K562 (cell line): Measurements from ENCODE around the gene VPS9D1. TPM values are rescaled to one million over a fixed set of nuclear protein-coding genes. Genes with fewer than 3 reads are reported as not detected.

Experiments used
- FOSL1 ChIP-seq: fragments of 200-800 bp; sonication (Bioruptor generic); conservative IDR thresholded peaks from 2 replicates; pipeline ENCODE4 v1.6.1; 2016; ENCODE audit warnings: missing genetic modification characterization, missing compliant biosample characterization
- FOXM1 ChIP-seq, 2 experiments: fragments of 450-650 bp in 1 of 2; sonication (generic) in 1 of 2; formaldehyde crosslinking in 1 of 2; IDR thresholded peaks; 2 replicates each; pipeline versions ENCODE4 v1.6.1 to v1.9.0; 2017 to 2022; ENCODE audit warnings: low read depth in 2 of 2, mild to moderate bottlenecking in 2 of 2, missing genetic modification reagents in 1 of 2, moderate library complexity in 1 of 2
- HES1 ChIP-seq: fragments of 450-650 bp; IDR thresholded peaks from 2 replicates; pipeline ENCODE4 v1.6.1; 2016; ENCODE audit warnings: low read depth, mild to moderate bottlenecking, moderate library complexity
- JUNB ChIP-seq: fragments of 450-650 bp; formaldehyde crosslinking; conservative IDR thresholded peaks from 2 replicates; pipeline ENCODE4 v1.4.0; 2020; ENCODE audit warnings: mild to moderate bottlenecking
- KDM4B ChIP-seq, 2 experiments: fragments of 450-650 bp in 1 of 2; sonication (generic) in 1 of 2; IDR thresholded peaks; 2 replicates each; pipeline ENCODE4 v1.6.1; 2016 to 2017; ENCODE audit warnings: borderline replicate concordance in 2 of 2, antibody characterized with exemption in 1 of 2, low read depth in 1 of 2, mild to moderate bottlenecking in 1 of 2
- KDM5B ChIP-seq: fragments of 200-600 bp; sonication (generic); IDR thresholded peaks from 2 replicates; pipeline ENCODE4 v1.6.1; 2012; ENCODE audit warnings: low read depth, mild to moderate bottlenecking, moderate library complexity, low read length, control low read depth, inconsistent platforms; ENCODE audit not compliant: insufficient replicate concordance
- KLF10 ChIP-seq: fragments of 250-450 bp; sonication (Bioruptor Pico); IDR thresholded peaks from 2 replicates; pipeline ENCODE4 v1.6.1; 2021; ENCODE audit warnings: matching md5 sums
- MCM2 ChIP-seq: fragments of 450-650 bp; IDR thresholded peaks from 2 replicates; pipeline ENCODE4 v1.6.1; 2017; ENCODE audit warnings: low read depth, mild to moderate bottlenecking
- MTA2 ChIP-seq: fragments of 450-650 bp; IDR thresholded peaks from 2 replicates; pipeline ENCODE4 v1.6.1; 2016; ENCODE audit warnings: low read depth
- NEUROD1 ChIP-seq: fragments of 150-350 bp; IDR thresholded peaks from 2 replicates; pipeline ENCODE4 v1.6.1; 2014; ENCODE audit warnings: borderline replicate concordance, low read length, low read depth; ENCODE audit not compliant: partially characterized antibody
- NR4A1 ChIP-seq, 2 experiments: fragments of 250-450 bp in 1 of 2; fragments of 450-650 bp in 1 of 2; sonication (Bioruptor Pico) in 1 of 2; IDR thresholded peaks; 2 replicates each; pipeline versions ENCODE4 v1.4.0 to v1.6.1; 2016 to 2020; ENCODE audit warnings: mild to moderate bottlenecking in 2 of 2, missing compliant biosample characterization in 1 of 2, missing genetic modification characterization in 1 of 2, moderate library complexity in 1 of 2
- PHF21A ChIP-seq: fragments of 450-650 bp; IDR thresholded peaks from 2 replicates; pipeline ENCODE4 v1.6.1; 2017; ENCODE audit warnings: low read depth, borderline replicate concordance
- POLR3G ChIP-seq: IDR thresholded peaks from 2 replicates; pipeline ENCODE4 v1.6.1; 2011; ENCODE audit not compliant: insufficient read length, insufficient replicate concordance; ENCODE audit errors: extremely low read depth
- RBBP5 ChIP-seq: fragments of 200-600 bp; sonication (generic); IDR thresholded peaks from 2 replicates; pipeline ENCODE4 v1.6.1; 2012; ENCODE audit warnings: borderline replicate concordance, mild to moderate bottlenecking, low read length, control low read depth, inconsistent platforms; ENCODE audit not compliant: insufficient read depth, poor library complexity, severe bottlenecking
- RFX1 ChIP-seq: fragments of 450-650 bp; IDR thresholded peaks from 2 replicates; pipeline ENCODE4 v1.6.1; 2016; ENCODE audit warnings: mild to moderate bottlenecking, moderate library complexity
- SMAD2 ChIP-seq: fragments of 150-350 bp; IDR thresholded peaks from 2 replicates; pipeline ENCODE4 v1.6.1; 2014; ENCODE audit warnings: low read depth, mild to moderate bottlenecking, low read length
- SNRNP70 ChIP-seq: fragments of 200-400 bp; formaldehyde crosslinking; optimal IDR thresholded peaks from 2 replicates; pipeline ENCODE3; 2017; ENCODE audit warnings: low read depth, low read length
- ZFPM2 ChIP-seq: fragments of 250-450 bp; sonication (Bioruptor Pico); IDR thresholded peaks from 2 replicates; pipeline ENCODE4 v1.5.1; 2022; ENCODE audit warnings: mild to moderate bottlenecking
- ZKSCAN1 ChIP-seq: fragments of 150-350 bp; IDR thresholded peaks from 2 replicates; pipeline ENCODE4 v1.6.1; 2016; ENCODE audit warnings: low read depth, low read length
- ZNF165 ChIP-seq: fragments of 250-450 bp; sonication (Bioruptor Pico); IDR thresholded peaks from 2 replicates; pipeline ENCODE4 v1.4.0; 2020; ENCODE audit warnings: borderline replicate concordance
- ZNF79 ChIP-seq: fragments of 250-450 bp; sonication (Bioruptor Pico); IDR thresholded peaks from 2 replicates; pipeline ENCODE4 v1.4.0; 2020; ENCODE audit warnings: low read depth, mild to moderate bottlenecking, moderate library complexity
- polyA plus RNA-seq, 8 experiments: library from polyadenylated mRNA; depleted of rRNA in 4 of 8; stranded (reverse) in 5 of 8; unstranded in 3 of 8; fragments of >200 nt; fragmentation: Nextera tagmentation in 2 of 8; fragmentation: Illumina TruSeq in 1 of 8; extraction: Ambion mirVana in 2 of 8; extraction: Trizol in 1 of 8; gene quantifications; 2 replicates each; pipeline versions ENCODE4 v1.2.1 to v1.2.3, GENCODE V29; 2011 to 2014; ENCODE audit warnings: inconsistent platforms in 1 of 8, missing spikeins in 1 of 8
- total RNA-seq, 7 experiments: library from RNA; depleted of rRNA in 6 of 7; stranded (reverse); fragments of >200 nt in 6 of 7; fragmentation: Illumina TruSeq in 2 of 7; extraction: Trizol in 2 of 7; gene quantifications; 2 replicates each; pipeline versions ENCODE4 v1.2.1 to v1.2.3, GENCODE V29; 2011 to 2021; ENCODE audit warnings: low replicate concordance in 1 of 7
- TF ChIP-seq, protein P1 (sequence below): fragments of 450-650 bp; IDR thresholded peaks from 2 replicates; pipeline ENCODE4 v1.6.1; 2017; ENCODE audit warnings: antibody characterized with exemption, mild to moderate bottlenecking
- TF ChIP-seq, protein P2 (sequence below): fragments of 250-450 bp; sonication (Bioruptor Pico); IDR thresholded peaks from 2 replicates; pipeline ENCODE4 v1.5.0; 2020; ENCODE audit warnings: mild to moderate bottlenecking

The VPS9D1 gene
- total and polyA plus RNA-seq, 9 of the 15 experiments (the other 6 are each of a cell fraction or from before 2014, with no cell fraction given) = 0.33 to 3.1 (median 1.1) TPM

GRCh38 chr16:89686520-89687091 is 34.1 kb downstream of the VPS9D1 start, which contains the start of gene CDK10 (continued):
- TF ChIP-seq, protein P1, sequence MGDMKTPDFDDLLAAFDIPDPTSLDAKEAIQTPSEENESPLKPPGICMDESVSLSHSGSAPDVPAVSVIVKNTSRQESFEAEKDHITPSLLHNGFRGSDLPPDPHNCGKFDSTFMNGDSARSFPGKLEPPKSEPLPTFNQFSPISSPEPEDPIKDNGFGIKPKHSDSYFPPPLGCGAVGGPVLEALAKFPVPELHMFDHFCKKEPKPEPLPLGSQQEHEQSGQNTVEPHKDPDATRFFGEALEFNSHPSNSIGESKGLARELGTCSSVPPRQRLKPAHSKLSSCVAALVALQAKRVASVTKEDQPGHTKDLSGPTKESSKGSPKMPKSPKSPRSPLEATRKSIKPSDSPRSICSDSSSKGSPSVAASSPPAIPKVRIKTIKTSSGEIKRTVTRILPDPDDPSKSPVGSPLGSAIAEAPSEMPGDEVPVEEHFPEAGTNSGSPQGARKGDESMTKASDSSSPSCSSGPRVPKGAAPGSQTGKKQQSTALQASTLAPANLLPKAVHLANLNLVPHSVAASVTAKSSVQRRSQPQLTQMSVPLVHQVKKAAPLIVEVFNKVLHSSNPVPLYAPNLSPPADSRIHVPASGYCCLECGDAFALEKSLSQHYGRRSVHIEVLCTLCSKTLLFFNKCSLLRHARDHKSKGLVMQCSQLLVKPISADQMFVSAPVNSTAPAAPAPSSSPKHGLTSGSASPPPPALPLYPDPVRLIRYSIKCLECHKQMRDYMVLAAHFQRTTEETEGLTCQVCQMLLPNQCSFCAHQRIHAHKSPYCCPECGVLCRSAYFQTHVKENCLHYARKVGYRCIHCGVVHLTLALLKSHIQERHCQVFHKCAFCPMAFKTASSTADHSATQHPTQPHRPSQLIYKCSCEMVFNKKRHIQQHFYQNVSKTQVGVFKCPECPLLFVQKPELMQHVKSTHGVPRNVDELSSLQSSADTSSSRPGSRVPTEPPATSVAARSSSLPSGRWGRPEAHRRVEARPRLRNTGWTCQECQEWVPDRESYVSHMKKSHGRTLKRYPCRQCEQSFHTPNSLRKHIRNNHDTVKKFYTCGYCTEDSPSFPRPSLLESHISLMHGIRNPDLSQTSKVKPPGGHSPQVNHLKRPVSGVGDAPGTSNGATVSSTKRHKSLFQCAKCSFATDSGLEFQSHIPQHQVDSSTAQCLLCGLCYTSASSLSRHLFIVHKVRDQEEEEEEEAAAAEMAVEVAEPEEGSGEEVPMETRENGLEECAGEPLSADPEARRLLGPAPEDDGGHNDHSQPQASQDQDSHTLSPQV = peak; percentile 75
- TF ChIP-seq MTA2 (no peak), SNRNP70 (no peak), ZNF165 (CRISPR knock-in tag) (no peak), NR4A1 (CRISPR knock-in tag; IDR thresholded peaks at IDR 0.05) (no peak), NR4A1 (tag; IDR thresholded peaks at IDR 0.05) (no peak), FOXM1 (IDR thresholded peaks at IDR 0.05; ENCODE audit: low read depth) (no peak), FOXM1 (CRISPR knock-in tag; IDR thresholded peaks at IDR 0.05; ENCODE audit: low read depth) (peak; percentile 37), FOSL1 (tag) (no peak), HES1 (no peak), KDM4B (IDR thresholded peaks at IDR 0.05; ENCODE audit: borderline replicate concordance in 2 of 2, low read depth in 1 of 2) (no peak; a peak in 1 of 4 replicates), JUNB (CRISPR knock-in tag) (no peak), RBBP5 (peak; percentile 96), PHF21A (no peak), NEUROD1 (peak; percentile 54), MCM2 (no peak), SMAD2 (no peak), KLF10 (CRISPR knock-in tag) (no peak), ZKSCAN1 (no peak), ZNF79 (no peak), KDM5B (peak; percentile 92), RFX1 (peak; percentile 98), ZFPM2 (CRISPR knock-in tag) (0 out of 2 replicates have a peak, but pooled peaks have one; percentile 43), POLR3G (no peak)
- TF ChIP-seq, protein P2, sequence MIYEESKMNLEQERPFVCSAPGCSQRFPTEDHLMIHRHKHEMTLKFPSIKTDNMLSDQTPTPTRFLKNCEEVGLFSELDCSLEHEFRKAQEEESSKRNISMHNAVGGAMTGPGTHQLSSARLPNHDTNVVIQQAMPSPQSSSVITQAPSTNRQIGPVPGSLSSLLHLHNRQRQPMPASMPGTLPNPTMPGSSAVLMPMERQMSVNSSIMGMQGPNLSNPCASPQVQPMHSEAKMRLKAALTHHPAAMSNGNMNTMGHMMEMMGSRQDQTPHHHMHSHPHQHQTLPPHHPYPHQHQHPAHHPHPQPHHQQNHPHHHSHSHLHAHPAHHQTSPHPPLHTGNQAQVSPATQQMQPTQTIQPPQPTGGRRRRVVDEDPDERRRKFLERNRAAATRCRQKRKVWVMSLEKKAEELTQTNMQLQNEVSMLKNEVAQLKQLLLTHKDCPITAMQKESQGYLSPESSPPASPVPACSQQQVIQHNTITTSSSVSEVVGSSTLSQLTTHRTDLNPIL (CRISPR knock-in tag) = no peak
